ENCODE results near the gene RAB8A. TPM values are rescaled to one million over a fixed set of nuclear protein-coding genes. Genes with fewer than 3 reads are reported as not detected.
"Not testable (repeated sequence)": the region's sequence is repeated elsewhere in the genome, so short reads cannot be mapped to it uniquely, and the experiment has no call there.

RAB8A gene
- total and polyA plus RNA-seq, 2 donors from 2014 or later = 38.5 to 75.6 TPM

DNA sequence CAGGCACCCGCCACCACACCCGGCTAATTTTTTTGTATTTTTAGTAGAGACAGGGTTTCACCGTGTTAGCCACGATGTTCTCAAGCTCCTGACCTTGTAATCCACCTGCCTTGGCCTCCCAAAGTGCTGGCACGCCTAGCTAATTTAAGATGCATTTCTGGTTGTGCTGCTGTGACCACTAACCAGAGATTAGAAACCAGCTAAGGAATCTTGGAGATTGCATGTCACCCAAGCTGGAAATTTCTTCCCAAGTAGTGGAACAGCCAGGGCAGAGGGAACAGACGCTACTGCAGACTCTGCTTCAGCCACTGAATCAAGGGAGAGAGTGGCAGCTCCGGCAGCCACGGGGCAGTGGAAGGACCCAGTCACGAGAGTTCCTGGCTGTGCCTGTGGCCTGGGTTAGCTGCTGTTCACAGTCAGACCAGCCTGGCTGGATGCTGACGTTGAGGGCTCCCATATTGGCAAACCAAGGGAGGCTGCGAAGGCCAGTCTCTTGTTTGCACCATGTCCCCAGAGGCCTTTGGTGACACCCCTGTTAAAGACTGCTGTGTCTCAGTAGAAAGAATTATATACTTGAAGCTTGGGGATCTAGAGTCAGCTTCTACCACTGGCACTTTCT lies 27.5 kb upstream of the RAB8A start:
- peaks cover 12 to 17% (median 12%) of the 10 kb centered on the region in 3 donors for H3K36me3 ChIP-seq (ENCODE audit: control insufficient read depth in 2 of 3, insufficient read depth in 3 of 3, low read length in 3 of 3)
- TF ChIP-seq, protein P1, sequence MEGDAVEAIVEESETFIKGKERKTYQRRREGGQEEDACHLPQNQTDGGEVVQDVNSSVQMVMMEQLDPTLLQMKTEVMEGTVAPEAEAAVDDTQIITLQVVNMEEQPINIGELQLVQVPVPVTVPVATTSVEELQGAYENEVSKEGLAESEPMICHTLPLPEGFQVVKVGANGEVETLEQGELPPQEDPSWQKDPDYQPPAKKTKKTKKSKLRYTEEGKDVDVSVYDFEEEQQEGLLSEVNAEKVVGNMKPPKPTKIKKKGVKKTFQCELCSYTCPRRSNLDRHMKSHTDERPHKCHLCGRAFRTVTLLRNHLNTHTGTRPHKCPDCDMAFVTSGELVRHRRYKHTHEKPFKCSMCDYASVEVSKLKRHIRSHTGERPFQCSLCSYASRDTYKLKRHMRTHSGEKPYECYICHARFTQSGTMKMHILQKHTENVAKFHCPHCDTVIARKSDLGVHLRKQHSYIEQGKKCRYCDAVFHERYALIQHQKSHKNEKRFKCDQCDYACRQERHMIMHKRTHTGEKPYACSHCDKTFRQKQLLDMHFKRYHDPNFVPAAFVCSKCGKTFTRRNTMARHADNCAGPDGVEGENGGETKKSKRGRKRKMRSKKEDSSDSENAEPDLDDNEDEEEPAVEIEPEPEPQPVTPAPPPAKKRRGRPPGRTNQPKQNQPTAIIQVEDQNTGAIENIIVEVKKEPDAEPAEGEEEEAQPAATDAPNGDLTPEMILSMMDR (IDR thresholded peaks at IDR 0.05; ENCODE audit: borderline replicate concordance, extremely low read depth, insufficient read depth) = no peak
- FAIRE-seq = no peak
- no peak overlapping the region for H3K4me3 ChIP-seq (ENCODE audit: low read length in 3 of 3)
- no peaks in the 10 kb centered on the region for H3K27me3 ChIP-seq (ENCODE audit: control insufficient read depth, insufficient read depth, low read length)
- H3K9me3 ChIP-seq (ENCODE audit: control insufficient read depth in 2 of 3, insufficient read depth in 1 of 3, low read length in 3 of 3) = no peaks in the 10 kb centered on the region
- intact Hi-C loops (cut with DNase I) = no loop called here
- H3K4me1 ChIP-seq (ENCODE audit: control insufficient read depth in 2 of 3, insufficient read depth in 2 of 3, low read depth in 1 of 3, low read length in 3 of 3) = peaks cover 0 to 14% (median 7%) of the 10 kb centered on the region in 3 donors
- DNase-seq = no peak
- no peak overlapping the region for H3K9ac ChIP-seq (ENCODE audit: low read length in 3 of 3)
- no peak overlapping the region for H3K27ac ChIP-seq (ENCODE audit: low read depth in 2 of 2, low read length in 2 of 2)

DNA sequence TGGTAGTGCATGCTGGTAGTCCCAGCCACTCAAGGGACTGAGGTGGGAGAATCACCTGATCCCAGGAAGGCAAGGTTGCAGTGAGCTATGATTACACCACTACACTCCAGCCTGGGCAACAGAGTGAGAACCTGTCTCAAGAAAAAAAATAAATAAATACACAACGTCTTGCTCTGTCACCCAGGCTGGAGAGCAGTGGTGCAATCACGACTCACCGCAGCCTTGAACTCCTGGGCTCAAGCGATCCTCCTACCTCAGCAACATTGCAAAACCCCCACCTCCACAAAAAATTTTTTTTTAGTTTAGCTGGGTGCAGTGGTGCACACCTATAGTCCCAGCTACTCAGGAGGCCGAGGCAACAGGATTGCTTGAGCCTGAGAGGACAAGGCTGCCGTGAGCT lies 26.6 kb upstream of the RAB8A start:
- H3K4me1 ChIP-seq (ENCODE audit: control insufficient read depth in 2 of 3, insufficient read depth in 2 of 3, low read depth in 1 of 3, low read length in 3 of 3) = peaks cover 0 to 10% (median 8%) of the 10 kb centered on the region in 3 donors
- H3K4me3 ChIP-seq (ENCODE audit: low read length in 3 of 3) = no peak overlapping the region
- peaks cover 13 to 19% (median 14%) of the 10 kb centered on the region in 3 donors for H3K36me3 ChIP-seq (ENCODE audit: control insufficient read depth in 2 of 3, insufficient read depth in 3 of 3, low read length in 3 of 3)
- H3K9ac ChIP-seq (ENCODE audit: low read length in 3 of 3) = no peak overlapping the region
- H3K27ac ChIP-seq (ENCODE audit: low read depth in 2 of 2, low read length in 2 of 2) = no peak overlapping the region
- H3K27me3 ChIP-seq (ENCODE audit: control insufficient read depth, insufficient read depth, low read length) = no peaks in the 10 kb centered on the region
- FAIRE-seq (no peak), DNase-seq (no peak)
- H3K9me3 ChIP-seq (ENCODE audit: control insufficient read depth in 2 of 3, insufficient read depth in 1 of 3, low read length in 3 of 3) = no peaks in the 10 kb centered on the region
- intact Hi-C loops (cut with DNase I) = no loop called here
- TF ChIP-seq, protein P1 (IDR thresholded peaks at IDR 0.05; ENCODE audit: borderline replicate concordance, extremely low read depth, insufficient read depth) = no peak

DNA sequence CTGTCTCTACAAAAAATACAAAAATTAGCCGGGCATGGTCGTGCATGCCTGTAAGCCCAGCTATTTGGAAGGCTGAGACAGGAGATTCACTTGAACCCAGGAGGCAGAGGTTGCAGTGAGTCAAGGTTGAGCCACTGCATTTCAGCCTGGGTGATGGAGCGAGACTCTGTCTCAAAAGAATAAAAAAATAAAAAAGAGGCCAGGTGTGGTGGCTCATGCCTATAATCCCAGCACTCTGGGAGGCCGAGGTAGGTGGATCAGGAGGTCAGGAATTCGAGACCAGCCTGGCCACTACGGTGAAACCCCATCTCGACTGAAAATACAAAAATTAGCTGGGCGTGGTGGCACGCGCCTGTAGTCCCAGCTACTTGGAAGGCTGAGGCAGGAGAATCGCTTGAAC lies 24.3 kb upstream of the RAB8A start:
- FAIRE-seq; H3K27ac ChIP-seq (ENCODE audit: low read depth in 2 of 2, low read length in 2 of 2); H3K4me1 ChIP-seq (ENCODE audit: control insufficient read depth in 2 of 3, insufficient read depth in 2 of 3, low read depth in 1 of 3, low read length in 3 of 3); H3K27me3 ChIP-seq (ENCODE audit: control insufficient read depth, insufficient read depth, low read length); H3K9me3 ChIP-seq (ENCODE audit: control insufficient read depth in 2 of 3, insufficient read depth in 1 of 3, low read length in 3 of 3); intact Hi-C loops (cut with DNase I); H3K4me3 ChIP-seq (ENCODE audit: low read length in 3 of 3); H3K9ac ChIP-seq (ENCODE audit: low read length in 3 of 3): not testable (repeated sequence)
- peak in 1 of 5 donors; percentile 30 for DNase-seq
- H3K36me3 ChIP-seq (ENCODE audit: control insufficient read depth in 2 of 3, insufficient read depth in 3 of 3, low read length in 3 of 3) = peaks cover 19 to 26% (median 21%) of the 10 kb centered on the region in 3 donors

DNA sequence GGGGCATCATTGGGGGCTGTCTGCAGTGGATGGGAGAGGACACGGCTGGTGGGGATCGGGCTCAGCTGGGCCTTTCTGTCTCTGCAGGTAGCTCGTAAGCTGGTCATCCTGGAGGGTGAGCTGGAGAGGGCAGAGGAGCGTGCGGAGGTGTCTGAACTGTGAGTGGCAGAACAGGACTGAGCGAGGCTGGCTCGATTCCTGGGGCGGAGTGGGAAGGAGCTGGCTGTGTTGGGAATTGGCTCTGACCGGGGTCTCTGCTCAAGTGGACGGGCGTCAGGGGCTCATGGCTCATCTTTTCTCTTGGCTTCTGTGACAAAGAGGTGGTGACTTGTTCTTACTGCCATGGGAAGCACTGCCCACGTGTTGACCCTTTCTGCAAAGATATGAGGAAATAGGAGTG lies 23.7 kb upstream of the RAB8A start:
- H3K27ac ChIP-seq (ENCODE audit: low read depth in 2 of 2, low read length in 2 of 2) = peak overlapping the region in 1 of 2 donors; percentile 11

More for the DNA sequence above, 23.7 kb upstream of the RAB8A start:
- H3K9me3 ChIP-seq (ENCODE audit: control insufficient read depth in 2 of 3, insufficient read depth in 1 of 3, low read length in 3 of 3) = no peaks in the 10 kb centered on the region
- H3K4me3 ChIP-seq (ENCODE audit: low read length in 3 of 3) = no peak overlapping the region
- DNase-seq (peak in 1 of 5 donors; percentile 64), FAIRE-seq (no peak)
- peaks cover 19 to 26% (median 21%) of the 10 kb centered on the region in 3 donors for H3K36me3 ChIP-seq (ENCODE audit: control insufficient read depth in 2 of 3, insufficient read depth in 3 of 3, low read length in 3 of 3)
- intact Hi-C loops (cut with DNase I) = no loop called here
- H3K9ac ChIP-seq (ENCODE audit: low read length in 3 of 3) = no peak overlapping the region
- TF ChIP-seq, protein P1 (IDR thresholded peaks at IDR 0.05; ENCODE audit: borderline replicate concordance, extremely low read depth, insufficient read depth) = no peak
- H3K4me1 ChIP-seq (ENCODE audit: control insufficient read depth in 2 of 3, insufficient read depth in 2 of 3, low read depth in 1 of 3, low read length in 3 of 3) = peaks cover 0 to 10% (median 8%) of the 10 kb centered on the region in 3 donors
- no peaks in the 10 kb centered on the region for H3K27me3 ChIP-seq (ENCODE audit: control insufficient read depth, insufficient read depth, low read length)

Data from kidney (tissue), 14 donors.